GM12878 (cell line): Measurements from ENCODE around the gene TTC32. TPM values are rescaled to one million over a fixed set of nuclear protein-coding genes. Genes with fewer than 3 reads are reported as not detected.

Source experiments
- ATAC-seq: fragments of 200-7000 bp; cut with Tn5 transposase; 3 replicates; pipeline ENCODE4 v1.9.1; 2020; ENCODE audit warnings: mild to moderate bottlenecking, moderate library complexity
- BruUV-seq: library from RNA; stranded (reverse); fragments of 400-500 nt; replicated peaks from 2 replicates; lab custom pipeline; 2021; lab: Mats Ljungman, UMichigan
- CTCF ChIA-PET: fragments of 300-600 bp; sonication (Branson Sonifier 250); formaldehyde crosslinking; extraction: SDS; loops from one replicate; lab custom pipeline; 2021; ENCODE audit warnings: inconsistent platforms; lab: Yijun Ruan, JAX
- POLR2A ChIA-PET: fragments of 350-600 bp; formaldehyde crosslinking; extraction: SDS; loops from one replicate; lab custom pipeline; 2021; ENCODE audit warnings: inconsistent platforms; lab: Charles Lee
- RAD21 ChIA-PET: fragments of 300-600 bp; sonication (Branson Sonifier 250); formaldehyde crosslinking; loops from one replicate; lab custom pipeline; 2023; ENCODE audit warnings: antibody characterized with exemption; ENCODE audit not compliant: unreplicated experiment; lab: Charles Lee
- SMC1A ChIA-PET: fragments of 300-600 bp; sonication (Branson Sonifier 250); formaldehyde crosslinking; loops from one replicate; lab custom pipeline; 2023; ENCODE audit not compliant: unreplicated experiment, uncharacterized antibody; lab: Charles Lee
- DNase-seq: peaks from one replicate; pipeline ENCODE4 v3.0.0-alpha.2; 2011; ENCODE audit warnings: low read depth, low spot score
- FAIRE-seq: peaks from 3 replicates; lab custom pipeline; 2011; peaks lifted over from hg19 to GRCh38; lab: Jason Lieb, UNC
- H2AFZ ChIP-seq: 2 replicates; pipeline ENCODE4 v1.6.0; 2011; ENCODE audit warnings: low read depth, low read length, control low read depth; ENCODE audit not compliant: control insufficient read depth
- H3K27ac ChIP-seq: 2 replicates; pipeline ENCODE4 v1.5.1; 2011; ENCODE audit warnings: control low read depth; ENCODE audit not compliant: control insufficient read depth, insufficient read depth
- H3K27me3 ChIP-seq, 2 experiments: replicated peaks in 1 of 2; 2 replicates each; pipeline versions ENCODE4 v1.6.0 to v1.6.1; 2011; ENCODE audit warnings: low read length in 1 of 2; ENCODE audit not compliant: control insufficient read depth in 2 of 2, insufficient read depth in 2 of 2
- H3K36me3 ChIP-seq, 2 experiments: 2 replicates each; pipeline ENCODE4 v1.5.1; 2011; ENCODE audit warnings: low read length in 1 of 2; ENCODE audit not compliant: control insufficient read depth in 2 of 2, insufficient read depth in 2 of 2
- H3K4me1 ChIP-seq: 2 replicates; pipeline ENCODE4 v1.6.1; 2011; ENCODE audit warnings: mild to moderate bottlenecking, low read length, moderate library complexity, mixed read lengths; ENCODE audit not compliant: control insufficient read depth, insufficient read depth
- H3K4me2 ChIP-seq: 2 replicates; pipeline ENCODE4 v1.6.0; 2011; ENCODE audit warnings: control low read depth; ENCODE audit not compliant: control insufficient read depth, insufficient read depth
- H3K4me3 ChIP-seq: fragments of 200-600 bp; sonication (generic); 2 replicates; pipeline ENCODE4 v1.5.1; 2016
- H3K79me2 ChIP-seq: 2 replicates; pipeline ENCODE4 v1.6.0; 2011; ENCODE audit warnings: low read length; ENCODE audit not compliant: control insufficient read depth, insufficient read depth
- H3K9ac ChIP-seq: 2 replicates; pipeline ENCODE4 v1.8.0; 2011; ENCODE audit warnings: low read length, control low read depth, mixed read lengths; ENCODE audit not compliant: control insufficient read depth, insufficient read depth
- H3K9me3 ChIP-seq: replicated peaks from 3 replicates; pipeline ENCODE4 v1.5.1; 2011; ENCODE audit warnings: mild to moderate bottlenecking, low read length; ENCODE audit not compliant: control insufficient read depth, insufficient read depth
- H4K20me1 ChIP-seq: 2 replicates; pipeline ENCODE4 v1.6.0; 2011; ENCODE audit not compliant: control insufficient read depth, insufficient read depth
- BCLAF1 ChIP-seq: fragments of 450-650 bp; IDR thresholded peaks from 2 replicates; pipeline ENCODE4 v1.6.1; 2017; ENCODE audit warnings: antibody characterized with exemption, mild to moderate bottlenecking, moderate library complexity
- BHLHE40 ChIP-seq, 2 experiments: fragments of 450-650 bp in 1 of 2; IDR thresholded peaks; 2 replicates each; pipeline ENCODE4 v1.6.1; 2011 to 2017; ENCODE audit warnings: low read depth in 2 of 2, borderline replicate concordance in 1 of 2, improper control_type of control experiment in 1 of 2, low read length in 1 of 2, mild to moderate bottlenecking in 1 of 2
- CREB1 ChIP-seq: IDR thresholded peaks from 2 replicates; pipeline ENCODE4 v1.6.1; 2012; ENCODE audit warnings: low read depth, mild to moderate bottlenecking, inconsistent platforms
- FOXM1 ChIP-seq: IDR thresholded peaks from 2 replicates; pipeline ENCODE4 v1.6.1; 2012; ENCODE audit warnings: low read depth, mild to moderate bottlenecking, inconsistent platforms, low read length, moderate library complexity
- JUND ChIP-seq: IDR thresholded peaks from 2 replicates; pipeline ENCODE4 v1.6.1; 2012; ENCODE audit warnings: low read depth, mild to moderate bottlenecking, low read length, improper control_type of control experiment, moderate library complexity
- MEF2A ChIP-seq: IDR thresholded peaks from 2 replicates; pipeline ENCODE4 v1.6.1; 2011; ENCODE audit warnings: low read depth, mild to moderate bottlenecking, low read length, moderate library complexity; ENCODE audit not compliant: insufficient read depth
- MTA2 ChIP-seq: fragments of 450-650 bp; IDR thresholded peaks from 2 replicates; pipeline ENCODE4 v1.6.1; 2016; ENCODE audit warnings: low read depth, mild to moderate bottlenecking, moderate library complexity
- PML ChIP-seq: IDR thresholded peaks from 2 replicates; pipeline ENCODE4 v1.6.1; 2012; ENCODE audit warnings: low read length, inconsistent platforms
- RAD21 ChIP-seq: IDR thresholded peaks from 2 replicates; pipeline ENCODE4 v1.6.1; 2011; ENCODE audit warnings: mild to moderate bottlenecking, low read depth, low read length, moderate library complexity; ENCODE audit not compliant: insufficient read depth
- RUNX3 ChIP-seq: IDR thresholded peaks from 2 replicates; pipeline ENCODE4 v1.6.1; 2012; ENCODE audit warnings: low read length, inconsistent platforms
- SMAD5 ChIP-seq: IDR thresholded peaks from 2 replicates; pipeline ENCODE4 v1.6.1; 2016; ENCODE audit warnings: antibody characterized with exemption, low read depth
- STAT1 ChIP-seq: fragments of 450-650 bp; conservative IDR thresholded peaks from 2 replicates; pipeline ENCODE4 v1.6.1; 2014; ENCODE audit warnings: antibody characterized with exemption, mild to moderate bottlenecking
- SUPT20H ChIP-seq: IDR thresholded peaks from 2 replicates; pipeline ENCODE4 v1.6.1; 2011; ENCODE audit warnings: low read depth, mild to moderate bottlenecking, low read length, moderate library complexity, borderline replicate concordance; ENCODE audit not compliant: control insufficient read depth
- TBL1XR1 ChIP-seq: IDR thresholded peaks from 2 replicates; pipeline ENCODE4 v1.6.1; 2012; ENCODE audit warnings: low read depth, low read length, improper control_type of control experiment
- YY1 ChIP-seq: IDR thresholded peaks from 2 replicates; pipeline ENCODE4 v1.6.1; 2011; ENCODE audit warnings: low read depth, mild to moderate bottlenecking, low read length
- ZNF24 ChIP-seq: fragments of 450-650 bp; IDR thresholded peaks from 2 replicates; pipeline ENCODE4 v1.6.1; 2017; ENCODE audit warnings: antibody characterized with exemption, mild to moderate bottlenecking
- WGBS: methylation state at CpG from one replicate; pipeline ENCODE4 v1.1.6; 2016; ENCODE audit warnings: low lambda C conversion rate; ENCODE audit not compliant: insufficient replicate concordance, insufficient coverage; ENCODE audit errors: missing lambda C conversion rate; 5-methylcytosine and 5-hydroxymethylcytosine counted together
- in situ Hi-C: fragments of 300-500 bp; cut with MboI; formaldehyde crosslinking; loops from 9 replicates; pipeline ENCODE4 v1.14.3; 2018; ENCODE audit warnings: mixed read lengths
- intact Hi-C: fragments of 100-400 bp; cut with micrococcal nuclease; formaldehyde crosslinking; loops from one replicate; pipeline ENCODE4 v1.14.2; 2022; ENCODE audit not compliant: unreplicated experiment
- polyA plus RNA-seq, 11 experiments: library from polyadenylated mRNA; depleted of rRNA in 4 of 11; unstranded in 6 of 11; stranded (reverse) in 5 of 11; fragments of >200 nt; fragmentation: Nextera tagmentation in 4 of 11; fragmentation: Illumina TruSeq in 1 of 11; extraction: Ambion mirVana in 4 of 11; extraction: Trizol in 1 of 11; gene quantifications; 1 replicate in 1 of 11; 2 replicates in 10 of 11; pipeline versions ENCODE4 v1.2.1 to v1.2.3, GENCODE V29; 2011 to 2016; ENCODE audit warnings: inconsistent platforms in 2 of 11, missing spikeins in 2 of 11, low read depth in 1 of 11
- total RNA-seq, 4 experiments: library from RNA; depleted of rRNA in 3 of 4; stranded (reverse); fragments of >200 nt in 3 of 4; fragmentation: Illumina TruSeq in 1 of 4; extraction: Trizol in 1 of 4; gene quantifications; 2 replicates each; pipeline versions ENCODE4 v1.2.1 to v1.2.3, GENCODE V29; 2013 to 2021
- TF ChIP-seq, protein P1 (sequence below): fragments of 450-650 bp; formaldehyde crosslinking; IDR thresholded peaks from 2 replicates; pipeline ENCODE4 v1.4.0; 2022; ENCODE audit warnings: mild to moderate bottlenecking, moderate library complexity
- TF ChIP-seq, protein P2 (sequence below): fragments of 450-650 bp; IDR thresholded peaks from 2 replicates; pipeline ENCODE4 v1.6.1; 2016; ENCODE audit warnings: mild to moderate bottlenecking

Gene TTC32
- total and polyA plus RNA-seq, 10 of the 15 experiments (the other 5 are each of a cell fraction or from before 2014, with no cell fraction given) = 11.1 to 30.0 (median 19.7) TPM

DNA sequence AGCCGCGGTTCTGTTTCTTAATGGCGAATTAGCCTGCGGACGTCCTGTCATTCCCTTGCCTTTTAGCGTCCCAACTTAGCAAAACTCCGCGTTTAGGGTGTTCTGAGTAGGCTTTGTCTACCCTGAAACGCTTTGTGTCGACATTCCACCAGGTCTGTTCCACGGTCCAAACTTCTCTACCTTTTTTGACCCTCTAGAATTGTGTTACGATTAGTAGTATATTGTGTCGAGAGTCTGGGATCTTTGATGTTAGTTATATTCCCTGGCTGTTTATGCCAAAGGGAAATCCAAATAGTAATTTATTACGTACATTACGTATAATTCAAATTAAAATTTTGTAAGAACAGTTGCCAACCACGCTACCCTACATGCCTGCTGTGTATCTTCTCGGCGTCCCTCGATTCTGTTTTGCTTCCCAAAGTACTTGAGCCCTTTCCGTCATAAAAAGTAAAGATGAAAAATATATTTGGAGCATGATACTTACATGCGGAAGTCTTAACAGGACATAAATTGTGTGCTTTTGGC, 495 bp upstream of the TTC32 start:
- ChIA-PET SMC1A (interaction anchor here (2.1 kb wide), 1 partner anchor 31 kb away, joined by 8 read pairs; no protein-coding TSS in a partner anchor), RAD21 (interaction anchor here (0.7 to 1.0 kb wide), 3 partner anchors 16 to 87 kb away, joined by 3 read pairs; partner anchors contain the start of gene WDR35), POLR2A (interaction anchor here (0.6 kb wide), 1 partner anchor 71 kb away, joined by 3 read pairs; no protein-coding TSS in a partner anchor), CTCF (no interaction called here)
- in situ Hi-C loops = no loop called here
- no peaks in the 10 kb centered on the region; the same call in 2 of the 3 replicates for H3K9me3 ChIP-seq
- no peaks in the 10 kb centered on the region for H3K36me3 ChIP-seq
- peaks cover 8% of the 10 kb centered on the region for H3K4me1 ChIP-seq
- under 1% methylated on average over 20 of the region's 21 CpGs for WGBS
- FAIRE-seq (no peak), ATAC-seq (peak; percentile 0; the same call in 1 of the 3 replicates), DNase-seq (no peak)
- intact Hi-C loops = loop anchor here (5.0 kb wide), 1 partner anchor 150 kb away; the partner anchor contains the start of gene LAPTM4A
- no peaks in the 10 kb centered on the region for H3K27me3 ChIP-seq
- H3K27ac ChIP-seq = peak overlapping the region; percentile 99
- peaks cover 52% of the 10 kb centered on the region for H3K79me2 ChIP-seq
- peak overlapping the region; percentile 98 for H3K9ac ChIP-seq
- no peaks in the 10 kb centered on the region for H4K20me1 ChIP-seq
- BruUV-seq = TSS peak; percentile 97
- H3K4me2 ChIP-seq = peak overlapping the region; percentile 65
- H3K4me3 ChIP-seq = peak overlapping the region; percentile 85
- peak overlapping the region; percentile 100 for H2AFZ ChIP-seq
- TF ChIP-seq, protein P1, sequence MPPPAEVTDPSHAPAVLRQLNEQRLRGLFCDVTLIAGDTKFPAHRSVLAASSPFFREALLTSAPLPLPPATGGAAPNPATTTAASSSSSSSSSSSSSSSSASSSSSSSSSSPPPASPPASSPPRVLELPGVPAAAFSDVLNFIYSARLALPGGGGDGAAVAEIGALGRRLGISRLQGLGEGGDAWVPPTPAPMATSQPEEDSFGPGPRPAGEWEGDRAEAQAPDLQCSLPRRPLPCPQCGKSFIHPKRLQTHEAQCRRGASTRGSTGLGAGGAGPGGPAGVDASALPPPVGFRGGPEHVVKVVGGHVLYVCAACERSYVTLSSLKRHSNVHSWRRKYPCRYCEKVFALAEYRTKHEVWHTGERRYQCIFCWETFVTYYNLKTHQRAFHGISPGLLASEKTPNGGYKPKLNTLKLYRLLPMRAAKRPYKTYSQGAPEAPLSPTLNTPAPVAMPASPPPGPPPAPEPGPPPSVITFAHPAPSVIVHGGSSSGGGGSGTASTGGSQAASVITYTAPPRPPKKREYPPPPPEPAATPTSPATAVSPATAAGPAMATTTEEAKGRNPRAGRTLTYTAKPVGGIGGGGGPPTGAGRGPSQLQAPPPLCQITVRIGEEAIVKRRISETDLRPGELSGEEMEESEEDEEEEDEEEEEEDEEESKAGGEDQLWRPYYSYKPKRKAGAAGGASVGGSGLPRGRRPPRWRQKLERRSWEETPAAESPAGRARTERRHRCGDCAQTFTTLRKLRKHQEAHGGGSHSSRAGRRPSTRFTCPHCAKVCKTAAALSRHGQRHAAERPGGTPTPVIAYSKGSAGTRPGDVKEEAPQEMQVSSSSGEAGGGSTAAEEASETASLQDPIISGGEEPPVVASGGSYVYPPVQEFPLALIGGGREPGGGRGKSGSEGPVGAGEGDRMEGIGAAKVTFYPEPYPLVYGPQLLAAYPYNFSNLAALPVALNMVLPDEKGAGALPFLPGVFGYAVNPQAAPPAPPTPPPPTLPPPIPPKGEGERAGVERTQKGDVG (CRISPR knock-in tag) = no peak
- TF ChIP-seq JUND (no peak), STAT1 (no peak), RAD21 (no peak), RUNX3 (no peak), YY1 (0 out of 2 replicates have a peak, but pooled peaks have one; percentile 39), MEF2A (no peak), BCLAF1 (no peak), SUPT20H (no peak), CREB1 (peak; percentile 3; the same call in 1 of the 2 replicates), PML (peak; percentile 31; the same call in 1 of the 2 replicates), TBL1XR1 (no peak), ZNF24 (no peak), SMAD5 (no peak), MTA2 (no peak), BHLHE40 (IDR thresholded peaks at IDR 0.05; ENCODE audit: borderline replicate concordance in 1 of 2, low read depth in 2 of 2, low read length in 1 of 2) (no peak), FOXM1 (no peak)
- TF ChIP-seq, protein P2, sequence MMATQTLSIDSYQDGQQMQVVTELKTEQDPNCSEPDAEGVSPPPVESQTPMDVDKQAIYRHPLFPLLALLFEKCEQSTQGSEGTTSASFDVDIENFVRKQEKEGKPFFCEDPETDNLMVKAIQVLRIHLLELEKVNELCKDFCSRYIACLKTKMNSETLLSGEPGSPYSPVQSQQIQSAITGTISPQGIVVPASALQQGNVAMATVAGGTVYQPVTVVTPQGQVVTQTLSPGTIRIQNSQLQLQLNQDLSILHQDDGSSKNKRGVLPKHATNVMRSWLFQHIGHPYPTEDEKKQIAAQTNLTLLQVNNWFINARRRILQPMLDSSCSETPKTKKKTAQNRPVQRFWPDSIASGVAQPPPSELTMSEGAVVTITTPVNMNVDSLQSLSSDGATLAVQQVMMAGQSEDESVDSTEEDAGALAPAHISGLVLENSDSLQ = no peak
